ENCODE measurements around the gene PLSCR2. TPM values are rescaled to one million over a fixed set of nuclear protein-coding genes. Genes with fewer than 3 reads are reported as not detected.
"Not testable (repeated sequence)": the region's sequence is repeated elsewhere in the genome, so short reads cannot be mapped to it uniquely, and the experiment has no call there.

Gene PLSCR2
- 0.71 and 1.1 TPM in 2 replicates for total RNA-seq

DNA sequence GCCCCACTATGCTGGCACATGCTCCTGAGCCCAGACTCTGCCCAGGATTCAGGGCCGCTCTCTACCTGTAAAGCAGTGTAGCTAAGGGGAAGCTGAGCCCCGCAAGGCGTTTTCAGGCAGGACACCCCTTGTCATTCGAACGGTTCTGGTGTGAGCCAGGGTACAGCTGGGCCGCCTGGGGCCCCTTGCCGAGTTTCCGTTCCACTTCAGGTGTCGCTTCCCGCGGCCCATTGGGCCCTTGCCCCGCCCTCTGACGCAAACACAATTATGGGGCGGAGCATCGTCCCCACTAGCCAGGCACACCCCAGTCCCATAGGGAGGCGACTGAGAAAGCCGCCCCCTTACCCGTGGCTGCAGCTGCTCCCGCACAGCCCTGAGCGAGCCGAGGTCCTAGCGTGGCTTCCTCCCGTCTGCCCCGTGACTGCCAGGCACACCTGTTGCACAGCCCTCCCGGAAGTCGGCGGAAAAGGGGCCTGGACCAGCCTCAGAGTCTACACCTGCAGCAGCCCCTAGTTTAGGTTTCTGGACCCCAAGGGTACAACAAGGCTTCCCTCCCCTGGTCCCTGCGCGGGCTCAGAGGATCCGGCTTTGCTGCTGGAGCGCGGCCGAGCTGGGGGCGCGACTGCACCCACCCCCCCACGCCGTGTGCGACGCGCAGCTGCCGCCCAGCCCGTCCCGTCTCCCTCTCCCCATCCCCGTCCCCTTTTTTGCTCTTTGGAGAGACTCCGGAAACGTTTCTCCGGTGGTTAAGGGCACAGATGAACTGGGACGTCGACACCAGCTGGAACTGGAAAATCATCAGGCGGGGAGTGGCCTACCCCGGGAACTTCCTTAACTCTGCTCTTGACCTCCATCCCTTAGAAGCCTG lies at the start of gene PLSCR2:
Gene PLSCR2 (minus strand): TSS at position 412 of the 868 bp plus-strand sequence. CDS start 9,657 bp downstream, outside the sequence.
- intact Hi-C loops (cut with micrococcal nuclease) = loop anchor here (1.0 kb wide), 3 partner anchors 29 to 75 kb away; partner anchors contain the start of gene PLSCR1

DNA sequence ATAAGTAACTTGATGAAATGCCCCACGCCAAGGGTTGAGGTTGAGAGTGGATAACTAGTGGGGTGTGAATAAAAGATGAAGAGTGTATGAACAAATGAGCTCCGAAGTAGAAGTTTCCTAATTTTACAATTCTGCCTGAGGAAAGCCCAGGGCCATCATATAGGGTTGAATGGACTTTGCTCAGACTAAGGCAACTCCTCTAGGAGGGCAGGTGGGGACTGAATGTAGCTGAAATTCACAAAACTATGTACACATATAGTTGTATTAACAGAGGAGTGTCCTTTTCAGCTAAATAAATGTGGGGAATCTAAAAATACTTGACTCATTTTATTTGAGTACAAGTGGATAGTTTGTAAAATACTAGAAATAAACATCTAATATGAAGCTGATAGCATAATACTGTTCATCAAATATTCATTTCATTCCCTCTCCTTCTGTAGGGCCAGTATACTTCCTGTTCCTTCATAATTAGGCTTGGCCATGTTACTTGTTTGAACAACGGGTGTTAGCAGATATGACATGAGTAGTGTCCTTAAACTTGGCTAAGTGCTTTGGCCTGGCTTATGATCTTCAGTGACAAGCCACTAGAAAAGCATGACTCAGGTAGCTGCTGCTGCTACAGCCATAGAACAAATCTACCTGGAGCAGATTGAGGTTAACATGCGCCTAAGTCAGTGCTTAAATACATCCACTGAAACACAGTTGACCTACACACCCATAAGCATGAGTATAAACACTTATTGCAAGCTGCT lies 48.5 kb upstream of the PLSCR2 start:
- intact Hi-C loops (cut with micrococcal nuclease) = loop anchor here (1.0 to 2.0 kb wide), 2 partner anchors 17 to 26 kb away; partner anchors contain the start of gene PLSCR1

- intact Hi-C loops (cut with micrococcal nuclease) = loop anchor here (1.0 to 2.0 kb wide), 3 partner anchors 15 to 44 kb away; partner anchors contain the start of genes PLSCR1 and PLSCR2
Observed at GRCh38 chr3:146513386-146514051, 44.2 kb upstream of the PLSCR2 start.

GRCh38 chr3:146511402-146512134 lies 42.2 kb upstream of the PLSCR2 start:
- intact Hi-C loops (cut with micrococcal nuclease) = loop anchor here (2.0 kb wide), 1 partner anchor 13 kb away; no protein-coding TSS in a partner anchor

GRCh38 chr3:146507331-146508120 lies 38.2 kb upstream of the PLSCR2 start:
- intact Hi-C loops (cut with micrococcal nuclease) = no loop called here

DNA sequence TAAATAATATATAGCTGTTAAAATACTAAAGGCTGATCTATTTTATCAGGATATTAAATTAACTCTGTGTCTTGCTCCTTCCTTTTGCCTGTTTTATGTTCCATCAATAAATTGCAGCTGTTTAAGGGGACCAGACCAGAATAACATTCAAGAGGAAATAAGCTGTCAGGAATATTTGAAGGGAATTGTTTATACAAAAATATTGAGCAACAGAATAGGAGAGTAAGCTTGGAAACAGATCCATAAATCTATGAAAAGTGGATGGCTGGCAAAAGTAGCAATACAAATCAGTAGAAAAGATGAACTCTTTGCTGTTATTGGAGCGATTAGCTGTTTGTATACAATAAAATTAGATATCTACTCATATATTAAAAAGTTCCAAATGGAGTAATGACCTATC lies 36.2 kb upstream of the PLSCR2 start:
- intact Hi-C loops (cut with micrococcal nuclease) = no loop called here

DNA sequence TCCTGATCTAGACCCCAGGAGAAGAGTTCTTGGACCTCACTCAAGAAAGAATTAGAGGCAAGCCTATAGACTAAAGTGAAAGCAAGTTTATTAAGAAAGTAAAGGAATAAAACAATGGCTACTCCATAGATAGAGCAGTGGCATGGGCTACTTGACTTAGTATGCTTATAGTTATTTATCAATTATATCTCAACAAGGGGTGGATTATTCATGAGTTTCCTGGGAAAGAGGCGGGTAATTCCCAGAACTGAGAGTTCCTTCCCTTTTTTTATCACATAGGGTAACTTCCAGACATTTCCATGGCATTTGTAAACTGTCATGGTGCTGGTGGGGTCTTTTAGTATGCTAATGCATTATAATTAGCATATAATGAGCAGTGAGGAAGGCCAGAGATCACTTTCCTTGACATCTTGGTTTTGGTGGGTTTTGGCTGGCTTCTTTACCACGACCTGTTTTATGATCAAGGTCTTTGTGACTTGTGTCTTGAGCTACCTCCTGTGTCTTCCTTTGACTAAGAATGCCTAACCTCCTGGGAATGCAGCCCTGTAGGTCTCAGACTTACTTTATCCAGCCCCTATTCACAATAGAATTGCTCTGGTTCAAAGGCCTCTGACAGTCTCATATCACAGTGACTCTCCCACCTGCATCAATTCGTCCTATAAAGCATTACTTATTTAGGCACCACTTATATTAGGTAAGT lies 35.3 kb upstream of the PLSCR2 start:
- intact Hi-C loops (cut with micrococcal nuclease) = no loop called here

DNA sequence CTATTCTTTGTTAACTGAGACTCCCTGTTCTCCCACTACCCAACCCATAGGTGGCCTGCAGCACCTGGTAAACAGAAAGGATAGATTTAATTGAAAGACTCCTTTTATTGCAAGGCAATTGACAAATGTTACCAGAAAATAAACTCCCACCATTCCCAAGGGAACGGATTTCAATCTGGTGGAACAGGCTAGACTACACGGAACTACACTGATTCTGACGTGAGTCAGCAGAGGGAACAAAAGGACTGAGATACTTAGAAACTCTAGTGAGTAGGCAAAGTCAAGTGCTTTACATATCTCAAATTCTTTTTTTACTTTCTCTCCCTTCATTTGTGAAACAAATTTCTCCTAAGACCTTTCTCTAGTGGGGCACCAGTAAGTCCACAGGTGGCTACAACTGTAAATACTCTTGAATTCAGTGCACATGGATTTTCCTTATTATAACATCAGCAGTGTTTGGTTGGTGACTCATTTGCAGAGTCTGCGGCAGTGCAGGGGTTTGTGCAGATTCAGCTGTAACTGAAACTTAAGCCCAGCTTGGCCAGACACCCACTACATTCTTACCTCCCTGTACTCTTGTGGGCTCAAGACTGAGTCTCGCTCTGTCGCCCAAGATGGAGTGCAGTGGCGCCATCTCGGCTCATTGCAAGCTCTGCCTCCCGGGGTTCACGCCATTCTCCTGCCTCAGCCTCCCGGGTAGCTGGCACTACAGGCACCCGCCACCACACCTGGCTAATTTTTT lies 34.3 kb upstream of the PLSCR2 start:
- intact Hi-C loops (cut with micrococcal nuclease) = no loop called here

GRCh38 chr3:146502887-146503460 lies 33.6 kb upstream of the PLSCR2 start:
- intact Hi-C loops (cut with micrococcal nuclease) = no loop called here

DNA sequence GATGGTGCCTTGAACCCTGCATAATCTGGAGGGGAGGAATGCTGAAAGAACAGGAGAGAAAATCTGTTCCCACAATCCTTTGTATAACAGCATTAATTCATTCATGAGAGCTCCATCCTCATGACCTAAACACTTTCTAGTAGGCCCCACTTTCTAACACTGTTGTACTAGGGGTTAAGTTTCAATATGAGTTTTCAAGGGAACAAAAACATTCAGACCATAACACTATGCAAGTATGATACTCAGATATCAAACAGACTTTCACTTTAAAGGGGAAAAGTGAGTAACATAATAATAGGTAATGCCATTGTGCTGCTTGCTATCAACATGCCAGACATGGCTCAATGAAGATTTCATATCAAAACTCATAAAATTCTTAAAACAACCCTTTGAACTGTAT lies 32.4 kb upstream of the PLSCR2 start:
- intact Hi-C loops (cut with micrococcal nuclease) = no loop called here

- intact Hi-C loops (cut with micrococcal nuclease) = loop anchor here (2.0 kb wide), 1 partner anchor 13 kb away; no protein-coding TSS in a partner anchor
Observed at GRCh38 chr3:146499701-146500100, 30.3 kb upstream of the PLSCR2 start.

DNA sequence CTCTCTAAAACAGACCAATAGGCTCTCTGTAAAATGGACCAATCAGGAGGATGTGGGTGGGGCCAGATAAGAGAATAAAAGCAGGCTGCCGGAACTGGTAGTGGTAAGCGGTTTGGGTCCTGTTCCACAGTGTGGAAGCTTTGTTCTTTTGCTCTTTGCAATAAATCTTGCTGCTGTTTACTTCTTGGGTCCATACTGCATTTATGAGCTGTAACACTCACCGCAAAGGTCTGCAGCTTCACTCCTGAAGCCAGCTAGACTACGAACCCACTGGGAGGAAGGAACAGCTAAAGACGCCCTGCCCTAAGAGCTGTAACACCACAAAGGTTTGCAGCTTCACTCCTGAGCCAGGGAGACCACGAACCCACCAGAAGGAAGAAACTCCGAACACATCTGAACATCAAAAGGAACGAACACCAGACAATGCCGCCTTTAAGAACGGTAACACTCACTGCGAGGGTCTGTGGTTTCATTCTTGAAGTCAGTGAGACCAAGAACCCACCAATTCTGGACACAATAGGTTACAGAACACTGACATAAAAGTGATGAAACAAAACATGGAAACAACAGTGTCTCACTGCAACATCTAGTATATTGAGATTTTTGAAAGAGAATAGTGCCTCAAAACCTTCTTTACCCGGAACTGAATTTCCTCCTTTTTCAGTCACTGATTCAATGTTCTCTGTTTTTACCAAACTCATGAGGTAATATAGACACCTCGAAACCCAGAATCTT lies 28.8 kb upstream of the PLSCR2 start:
- intact Hi-C loops (cut with micrococcal nuclease) = loop anchor here (1.0 to 2.0 kb wide), 4 partner anchors 8 to 46 kb away; partner anchors contain the start of genes PLSCR1 and PLSCR2

- intact Hi-C loops (cut with micrococcal nuclease) = not testable (repeated sequence)
Observed at GRCh38 chr3:146497145-146497843, 27.9 kb upstream of the PLSCR2 start.

GRCh38 chr3:146496726-146497125 lies 27.4 kb upstream of the PLSCR2 start:
- intact Hi-C loops (cut with micrococcal nuclease) = no loop called here

DNA sequence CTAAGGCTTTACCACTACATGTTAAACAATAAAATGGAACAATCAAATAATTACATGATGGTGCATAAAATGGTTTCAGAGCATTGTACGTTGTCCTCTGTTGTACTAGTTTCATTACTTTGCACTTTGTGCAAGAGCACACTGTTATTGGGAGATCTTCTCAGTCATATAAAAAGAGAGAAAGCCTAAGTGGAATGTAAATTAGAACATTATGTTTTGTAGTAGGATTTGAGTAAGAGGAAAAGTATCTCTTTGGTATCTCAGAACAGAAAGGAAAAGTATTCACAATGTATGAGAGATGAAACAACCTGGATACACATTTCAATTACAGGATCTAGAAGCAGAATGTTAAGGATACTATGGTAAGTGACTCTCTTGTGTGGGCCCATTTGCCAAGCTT lies 26.9 kb upstream of the PLSCR2 start:
- intact Hi-C loops (cut with micrococcal nuclease) = no loop called here

- intact Hi-C loops (cut with micrococcal nuclease) = no loop called here
Observed at GRCh38 chr3:146493761-146494160, 24.4 kb upstream of the PLSCR2 start.

- intact Hi-C loops (cut with micrococcal nuclease) = no loop called here
Observed at GRCh38 chr3:146493221-146493620, 23.9 kb upstream of the PLSCR2 start.
